NCI-H2196 treated with DMSO at 0.1 percent for 48 hours (cell line): ENCODE results near the gene RERE.

Source experiments
- DNase-seq: peaks from one replicate; lab custom pipeline; 2025; ENCODE audit not compliant: unreplicated experiment; lab: John Stamatoyannopoulos, UW

Gene RERE

GRCh38 chr1:8493916-8494540 is 323.4 kb downstream of the RERE start:
- DNase-seq: no peak

- no peak for DNase-seq
Measured at GRCh38 chr1:8487249-8487648, 330.2 kb downstream of the RERE start.

DNA sequence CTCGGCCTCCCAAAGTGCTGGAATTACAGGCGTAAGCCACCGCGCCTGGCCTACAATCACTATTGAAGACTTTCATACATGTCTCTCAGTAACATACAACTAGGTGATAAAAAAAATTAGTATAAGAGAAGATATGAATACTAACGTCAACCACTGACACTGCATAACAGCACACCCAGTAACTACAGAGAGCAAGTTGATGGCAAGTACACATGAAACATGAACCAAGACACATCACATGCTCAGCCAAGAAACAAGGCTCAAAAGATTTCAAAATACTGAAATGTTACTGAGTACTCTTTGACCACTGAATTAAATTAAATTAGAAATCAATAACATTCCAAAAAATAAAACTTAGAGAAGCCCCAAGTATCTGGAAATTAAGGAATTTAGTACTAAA is 331.4 kb downstream of the RERE start:
- DNase-seq: no peak

GRCh38 chr1:8483586-8483985 is 333.9 kb downstream of the RERE start:
- DNase-seq: no peak

DNA sequence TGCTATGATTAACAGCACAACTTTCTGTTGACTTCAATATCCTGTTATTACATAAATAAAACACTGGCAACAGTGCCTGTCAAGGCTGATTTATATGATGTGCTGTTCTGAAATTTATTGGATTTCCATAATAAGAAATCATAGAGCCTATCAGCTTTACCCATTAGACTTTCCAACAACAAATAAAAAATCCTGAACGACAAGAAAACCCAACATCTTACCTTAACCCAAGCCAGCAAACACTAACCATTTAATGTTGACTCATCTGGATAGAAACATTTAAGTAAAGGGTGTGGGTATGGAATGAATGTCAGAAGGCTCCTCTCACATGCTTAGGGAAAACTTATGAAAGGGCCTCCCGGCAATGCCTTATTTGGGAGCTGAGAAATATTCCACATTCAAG is 334.5 kb downstream of the RERE start:
- no peak for DNase-seq

GRCh38 chr1:8481650-8482380 is 335.6 kb downstream of the RERE start:
- DNase-seq: no peak

GRCh38 chr1:8478566-8478965 is 338.9 kb downstream of the RERE start:
- no peak for DNase-seq

DNA sequence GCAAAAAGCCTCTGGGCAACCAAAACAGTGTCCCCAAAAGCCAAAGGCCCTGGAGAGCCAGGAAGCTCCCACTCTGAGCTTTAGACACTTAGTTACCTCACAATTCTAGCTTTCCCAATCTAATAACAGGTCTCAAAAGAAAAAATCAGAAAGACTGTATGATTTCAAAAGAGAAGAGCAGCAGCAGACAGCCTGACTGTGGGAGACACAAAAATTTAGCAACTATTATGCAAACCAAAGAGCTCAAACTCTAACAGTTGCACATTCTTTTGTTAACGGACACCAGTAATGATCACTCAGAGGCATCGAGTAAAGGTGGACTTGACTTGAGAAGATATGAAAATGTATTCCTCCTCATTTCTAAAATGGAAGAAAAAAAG is 339.5 kb downstream of the RERE start:
- no peak for DNase-seq

- DNase-seq: no peak
Measured at GRCh38 chr1:8477166-8477982, 340.1 kb downstream of the RERE start.

DNA sequence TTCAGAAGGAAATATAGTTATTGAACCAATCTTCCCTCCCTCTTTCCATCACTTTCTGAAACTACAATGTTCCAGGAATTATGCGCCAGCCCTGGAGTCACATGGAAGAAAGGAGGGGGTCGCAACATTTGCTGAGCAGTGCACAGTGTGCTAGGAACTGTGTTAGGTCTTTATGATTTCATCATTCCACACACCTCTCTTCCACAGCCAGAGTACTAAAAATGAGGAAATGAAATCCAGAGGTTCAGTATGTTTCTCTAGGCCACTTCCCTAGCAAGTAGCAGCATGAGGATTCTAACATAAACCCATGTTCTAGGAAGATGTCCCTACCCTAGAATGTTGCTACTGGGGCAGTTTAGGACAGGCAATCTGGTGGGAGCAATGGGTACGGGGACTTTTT is 341.4 kb downstream of the RERE start:
- DNase-seq: no peak

DNA sequence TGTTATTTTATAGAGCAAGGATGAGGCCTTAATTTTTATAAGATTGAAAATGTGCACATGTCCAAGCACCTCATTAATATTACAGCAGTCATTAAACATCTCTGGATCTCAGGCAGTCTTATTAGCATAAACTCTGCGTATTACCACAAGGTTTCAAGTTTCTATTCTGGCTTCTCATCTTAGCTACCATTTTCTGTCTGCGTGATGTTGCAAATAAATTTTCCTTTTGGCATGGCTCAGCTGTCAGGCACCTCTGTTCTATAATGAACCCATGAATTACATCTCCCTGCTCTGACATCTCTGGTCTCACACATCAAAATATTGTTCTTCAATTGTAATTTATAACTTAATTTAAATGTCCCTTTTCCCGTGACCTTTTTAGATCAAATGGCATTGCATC is 343.1 kb downstream of the RERE start:
- no peak for DNase-seq

DNA sequence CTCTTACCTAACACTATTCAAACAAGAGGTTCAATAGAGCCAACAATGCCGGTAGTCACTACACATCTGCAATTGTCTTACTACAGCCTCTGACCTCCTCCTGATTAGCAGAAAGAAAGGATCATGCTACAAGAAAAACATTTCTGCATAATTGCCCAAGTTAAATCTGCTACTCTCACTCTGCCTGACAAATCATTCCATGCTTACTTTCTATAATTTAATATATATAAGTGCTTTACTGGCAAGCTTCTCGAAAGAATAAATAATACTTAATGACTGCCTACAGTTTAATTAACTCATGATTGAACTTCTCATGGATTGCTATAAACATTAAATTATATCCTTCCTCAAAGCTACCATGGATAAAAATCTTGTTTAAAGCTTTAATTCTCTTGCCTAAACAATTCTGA is 343.5 kb downstream of the RERE start:
- no peak for DNase-seq

DNA sequence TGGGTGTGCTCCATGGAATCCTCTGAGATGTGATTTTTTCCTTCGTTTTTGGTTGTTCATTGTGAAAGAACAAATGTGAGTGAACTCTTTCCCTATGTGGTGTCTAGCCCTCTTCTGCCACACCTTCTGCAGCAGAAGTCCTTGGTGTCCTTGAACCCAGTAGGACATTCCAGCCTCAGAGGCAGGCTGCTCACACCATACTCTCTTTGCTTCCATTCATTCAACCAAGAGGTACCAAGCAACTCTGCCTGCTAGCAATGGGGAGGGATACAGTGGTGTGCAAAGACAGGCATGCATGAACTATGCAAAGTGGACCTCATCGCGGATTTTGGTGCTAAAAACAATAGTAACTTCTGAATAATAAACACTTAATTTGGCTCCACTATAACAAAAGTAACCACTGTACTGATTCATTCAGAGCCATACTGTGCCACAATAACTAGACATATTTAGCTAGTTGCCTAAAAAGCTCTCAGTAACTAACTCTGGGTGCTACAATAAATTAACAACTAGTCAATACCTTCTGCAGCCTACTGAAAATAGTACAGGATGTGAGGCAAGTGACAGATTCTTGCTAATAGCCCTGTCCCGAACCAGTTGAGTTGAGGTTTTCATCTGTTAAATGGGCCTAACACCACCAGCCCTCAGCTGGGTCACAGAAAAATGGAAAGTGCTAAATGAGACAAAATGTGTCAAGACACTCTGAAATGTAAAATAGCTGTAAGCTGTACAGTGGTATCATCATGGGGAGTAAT is 344.1 kb downstream of the RERE start:
- no peak for DNase-seq

GRCh38 chr1:8472668-8473067 is 344.8 kb downstream of the RERE start:
- DNase-seq: no peak

- DNase-seq: no peak
Measured at GRCh38 chr1:8471451-8471850, 346.0 kb downstream of the RERE start.

DNA sequence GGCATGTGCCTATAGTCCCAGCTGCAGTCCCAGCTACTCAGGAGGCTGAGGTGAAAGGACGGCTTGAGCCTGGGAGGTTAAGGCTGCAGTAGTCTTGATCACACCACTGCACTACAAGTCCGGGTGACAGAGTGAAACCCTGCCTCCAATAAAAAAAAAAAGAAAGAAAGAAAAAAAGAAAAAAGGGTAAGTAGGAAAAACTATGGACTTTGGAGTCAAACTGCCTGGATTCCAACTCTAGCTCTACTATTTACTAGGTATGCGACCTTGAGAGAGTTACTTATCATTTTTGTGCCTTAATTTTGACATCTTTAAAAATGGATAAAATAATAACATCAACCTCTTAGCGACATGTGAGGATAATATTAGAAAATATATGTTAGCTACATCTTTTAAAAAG is 348.7 kb downstream of the RERE start:
- no peak for DNase-seq

DNA sequence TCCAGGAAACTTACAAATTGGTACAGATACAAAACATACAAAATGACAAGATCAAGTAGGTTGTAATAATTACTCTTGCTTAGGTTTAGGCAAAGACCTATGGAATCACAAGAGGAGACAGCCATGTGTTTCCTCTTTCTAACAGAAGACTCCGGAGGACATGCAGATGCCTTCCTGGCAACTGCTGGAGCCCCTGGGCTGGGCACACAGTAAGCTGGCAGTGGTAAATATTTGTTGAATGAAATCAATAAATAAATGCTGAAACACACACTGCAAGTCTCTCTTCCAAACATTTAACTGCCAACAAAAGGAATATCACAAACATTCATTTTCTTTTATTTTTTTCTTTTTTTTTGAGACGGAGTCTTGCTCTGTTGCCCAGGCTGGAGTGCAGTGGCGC is 350.1 kb downstream of the RERE start:
- no peak for DNase-seq

DNA sequence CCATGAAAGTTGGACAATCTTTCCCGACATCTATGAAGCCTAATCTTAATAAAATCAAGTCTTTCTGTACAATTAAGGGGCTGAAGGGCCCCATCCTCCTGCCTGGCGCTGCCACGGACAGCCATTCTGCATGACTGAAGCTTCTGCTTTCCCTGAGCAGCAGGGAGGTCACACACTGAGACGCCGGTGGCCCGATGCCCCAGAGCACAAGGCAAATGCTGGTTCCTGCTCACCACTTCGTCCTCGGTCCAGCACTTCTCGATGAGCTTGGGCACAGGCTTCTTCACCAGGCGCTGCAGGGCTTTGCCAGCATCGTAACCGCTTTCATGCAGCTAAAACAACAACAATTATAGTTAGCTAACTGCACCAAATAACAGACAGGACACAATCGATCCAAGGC is 351.7 kb downstream of the RERE start:
- no peak for DNase-seq

- DNase-seq: no peak
Measured at GRCh38 chr1:8465013-8465412, 352.4 kb downstream of the RERE start.

- DNase-seq: no peak
Measured at GRCh38 chr1:8464377-8464776, 353.1 kb downstream of the RERE start.

DNA sequence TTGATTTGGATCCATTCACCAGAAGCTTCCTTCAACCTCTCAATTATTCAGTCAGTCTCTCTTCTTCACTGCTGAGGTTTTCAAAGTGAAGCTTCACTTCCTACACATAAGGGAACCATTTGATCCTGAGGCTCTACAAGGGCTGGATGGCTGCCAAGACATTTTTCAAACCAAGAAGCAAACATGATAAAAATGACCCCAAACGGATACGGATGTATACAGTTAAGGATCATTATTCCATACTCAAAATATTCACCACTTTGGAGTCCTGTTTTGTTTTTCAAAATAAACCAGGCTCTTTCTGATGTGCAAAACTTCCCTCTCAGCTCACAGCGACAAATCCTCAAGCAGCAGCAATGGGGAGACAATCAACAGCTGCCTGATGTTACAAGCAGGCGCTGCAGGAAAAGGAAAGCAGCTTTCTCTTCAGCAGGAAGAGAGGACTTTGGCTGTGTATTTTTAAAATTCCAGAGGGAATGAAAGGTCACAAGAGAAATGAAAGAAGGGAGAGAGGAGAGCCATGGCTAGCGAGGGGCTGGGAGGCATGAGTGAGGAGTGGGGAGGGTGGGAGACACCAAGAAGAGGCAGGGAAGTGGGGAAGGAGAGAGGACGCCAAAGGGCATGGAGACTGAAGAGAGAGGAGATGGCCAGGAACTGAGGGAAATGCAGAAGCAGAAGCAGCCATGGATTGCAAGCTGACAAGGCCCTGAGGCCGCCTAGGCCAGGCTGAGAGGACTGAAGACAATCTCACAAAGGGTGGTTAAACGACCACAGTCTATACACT is 354.1 kb downstream of the RERE start:
- peak; percentile 49 for DNase-seq
